ACHN (cell line): ENCODE measurements around the gene SPSB1.
"Not testable (repeated sequence)": the region's sequence is repeated elsewhere in the genome, so short reads cannot be mapped to it uniquely, and the experiment has no call there.

ENCODE experiments used
- DNase-seq: peaks from one replicate; pipeline ENCODE4 v3.0.0-alpha.2; 2015
- in situ Hi-C: cut with HindIII; loops from 2 replicates; pipeline ENCODE4 v1.10.0; 2017; ENCODE audit warnings: low sequenced_read_pairs, low pct_ligation_motif_present, low pct_unique_long_range_greater_than_20kb

SPSB1 gene

GRCh38 chr1:9369964-9370788 lies 77.5 kb downstream of the SPSB1 start:
- in situ Hi-C loops: no loop called here
- no peak for DNase-seq

- no peak for DNase-seq
Observed at GRCh38 chr1:9371391-9371935, 78.8 kb downstream of the SPSB1 start.

DNA sequence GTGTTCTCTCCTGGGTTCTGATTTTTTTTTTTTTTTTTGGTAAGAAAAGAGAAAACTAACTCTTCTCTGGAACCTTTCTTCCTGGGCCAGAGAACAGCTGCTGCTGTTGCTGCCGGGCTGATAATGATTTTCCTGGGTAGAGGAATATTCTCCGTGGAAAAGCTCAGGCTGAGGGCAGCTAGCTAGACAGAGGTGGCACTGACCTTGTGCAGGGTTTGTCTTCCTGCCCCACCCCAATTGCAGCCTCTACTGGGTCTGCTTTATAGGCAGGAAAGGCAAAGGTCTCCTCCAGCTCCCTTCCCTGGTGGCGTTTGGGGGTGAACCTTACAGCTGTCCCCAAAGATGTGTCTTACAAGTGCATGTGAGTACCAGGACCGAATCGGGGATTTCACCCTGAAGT lies 79.3 kb downstream of the SPSB1 start:
- in situ Hi-C loops: no loop called here

More at GRCh38 chr1:9371391-9371935, 78.8 kb downstream of the SPSB1 start:
- in situ Hi-C loops: no loop called here

DNA sequence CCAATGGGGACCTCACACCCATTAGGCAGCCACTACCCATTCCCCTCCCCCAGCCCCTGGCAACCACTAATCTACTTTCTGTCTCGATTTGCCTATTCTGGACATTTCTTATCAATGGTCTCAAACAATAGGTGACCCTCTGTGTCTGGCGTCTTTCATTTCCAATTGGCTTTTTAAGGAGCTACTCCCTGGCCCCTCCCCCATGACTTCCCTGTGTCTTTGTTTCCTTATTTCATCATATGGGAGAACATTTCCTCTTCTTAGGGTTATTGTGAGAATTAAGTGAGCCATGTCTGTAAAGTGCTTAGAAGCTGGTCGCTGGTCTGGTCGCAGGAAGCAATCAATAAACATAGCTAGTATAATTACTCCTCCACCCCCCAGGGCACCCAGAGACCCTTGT lies 80.9 kb downstream of the SPSB1 start:
- no peak for DNase-seq
- in situ Hi-C loops: no loop called here

More for the DNA sequence above, 79.3 kb downstream of the SPSB1 start:
- DNase-seq: no peak

DNA sequence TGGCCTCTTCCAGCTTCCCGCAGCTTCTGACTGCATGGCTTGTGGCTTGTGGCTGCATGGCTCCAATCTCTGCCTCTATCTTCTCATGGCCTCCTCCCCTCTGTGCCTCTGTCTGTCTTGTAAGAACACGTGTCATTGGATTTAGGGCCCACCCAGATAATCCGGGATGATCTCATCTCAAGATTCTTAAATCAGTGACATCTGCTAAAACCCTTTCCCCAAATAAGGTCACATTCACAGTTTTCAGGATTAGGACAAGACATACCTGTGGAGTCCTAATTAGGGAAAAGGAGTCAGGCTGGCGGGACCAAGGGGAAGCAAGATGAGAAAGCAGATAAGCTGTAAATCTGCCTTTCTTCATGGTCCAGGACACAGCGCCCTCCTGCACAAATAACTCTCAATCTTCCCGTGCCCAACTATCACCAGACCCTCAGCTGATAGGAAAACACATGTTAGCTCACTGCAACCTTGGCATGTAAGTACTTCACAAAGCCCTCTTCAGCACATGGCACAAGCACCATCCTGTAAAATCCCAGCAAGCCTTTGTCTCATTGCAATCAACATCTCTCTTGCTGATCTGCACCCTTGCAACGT lies 82.2 kb downstream of the SPSB1 start:
- no peak for DNase-seq
- in situ Hi-C loops: no loop called here

- in situ Hi-C loops: no loop called here
- no peak for DNase-seq
Observed at GRCh38 chr1:9375912-9376311, 83.2 kb downstream of the SPSB1 start.

DNA sequence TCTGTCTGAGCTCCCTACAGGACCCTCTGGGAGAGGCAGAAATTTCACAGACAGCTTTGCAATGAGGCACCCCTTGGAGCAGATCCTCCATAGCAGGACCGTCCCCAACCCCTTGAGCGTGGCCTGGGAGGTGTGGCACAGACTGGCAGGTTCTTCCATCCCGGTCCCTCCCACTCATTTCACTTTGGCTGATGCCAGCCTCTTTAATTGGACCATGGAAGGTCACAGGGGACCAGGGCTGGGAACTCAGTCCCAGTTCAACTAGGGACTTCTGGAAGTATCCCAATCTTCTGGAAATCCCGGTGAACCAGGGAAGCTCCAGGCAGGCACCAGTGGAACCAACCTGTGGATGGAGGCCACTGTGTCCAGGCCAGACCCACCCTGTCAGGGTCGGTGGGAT lies 83.7 kb downstream of the SPSB1 start:
- no peak for DNase-seq
- in situ Hi-C loops: no loop called here

- in situ Hi-C loops: no loop called here
Observed at GRCh38 chr1:9376886-9377333, 84.2 kb downstream of the SPSB1 start.

GRCh38 chr1:9378801-9379200 lies 86.1 kb downstream of the SPSB1 start:
- in situ Hi-C loops: no loop called here

More at GRCh38 chr1:9376886-9377333, 84.2 kb downstream of the SPSB1 start:
- DNase-seq: no peak

DNA sequence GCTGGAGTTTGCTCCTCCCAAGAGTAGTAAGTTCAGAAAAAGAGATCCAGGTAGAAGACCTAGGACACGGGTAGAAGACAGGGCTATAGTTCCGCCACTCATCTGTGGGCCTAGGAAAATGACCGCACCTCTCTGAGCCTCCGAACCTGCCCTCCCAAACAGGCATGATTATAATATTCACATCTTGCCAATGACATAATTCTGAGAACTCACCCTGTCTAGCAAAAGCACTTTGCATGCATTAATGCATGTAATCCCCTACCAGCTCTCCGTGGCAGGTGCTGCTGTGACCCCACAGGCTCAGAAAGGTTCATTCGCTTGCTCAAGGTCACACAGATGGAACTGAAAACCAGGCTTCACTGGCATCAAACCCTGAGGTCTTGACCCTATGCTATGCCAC lies 88.0 kb downstream of the SPSB1 start:
- in situ Hi-C loops: no loop called here
- DNase-seq: no peak

More at GRCh38 chr1:9378801-9379200, 86.1 kb downstream of the SPSB1 start:
- no peak for DNase-seq

- in situ Hi-C loops: no loop called here
- DNase-seq: no peak
Observed at GRCh38 chr1:9382643-9383491, 90.2 kb downstream of the SPSB1 start.

- in situ Hi-C loops: no loop called here
- DNase-seq: no peak
Observed at GRCh38 chr1:9384128-9384527, 91.4 kb downstream of the SPSB1 start.

GRCh38 chr1:9384751-9385245 lies 92.1 kb downstream of the SPSB1 start:
- no peak for DNase-seq
- in situ Hi-C loops: no loop called here

DNA sequence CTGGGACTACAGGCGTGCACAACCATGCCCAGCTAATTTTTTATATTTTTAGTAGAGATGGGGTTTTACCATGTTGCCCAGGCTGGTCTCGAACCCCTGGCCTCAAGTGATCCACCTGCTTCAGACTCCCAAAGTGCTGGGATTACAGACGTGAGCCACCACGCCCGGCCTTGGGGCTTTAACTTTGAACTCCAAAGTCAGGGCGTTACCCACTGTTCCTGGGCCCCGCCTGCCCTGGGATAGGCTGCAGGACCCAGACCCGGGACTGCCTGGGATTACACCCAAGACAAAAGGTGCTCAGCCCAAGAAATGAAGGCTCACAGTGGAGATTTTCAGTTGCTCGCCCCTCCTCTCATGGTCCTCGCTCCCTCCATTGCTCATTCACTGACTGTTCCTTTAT lies 92.7 kb downstream of the SPSB1 start:
- in situ Hi-C loops, DNase-seq: not testable (repeated sequence)

DNA sequence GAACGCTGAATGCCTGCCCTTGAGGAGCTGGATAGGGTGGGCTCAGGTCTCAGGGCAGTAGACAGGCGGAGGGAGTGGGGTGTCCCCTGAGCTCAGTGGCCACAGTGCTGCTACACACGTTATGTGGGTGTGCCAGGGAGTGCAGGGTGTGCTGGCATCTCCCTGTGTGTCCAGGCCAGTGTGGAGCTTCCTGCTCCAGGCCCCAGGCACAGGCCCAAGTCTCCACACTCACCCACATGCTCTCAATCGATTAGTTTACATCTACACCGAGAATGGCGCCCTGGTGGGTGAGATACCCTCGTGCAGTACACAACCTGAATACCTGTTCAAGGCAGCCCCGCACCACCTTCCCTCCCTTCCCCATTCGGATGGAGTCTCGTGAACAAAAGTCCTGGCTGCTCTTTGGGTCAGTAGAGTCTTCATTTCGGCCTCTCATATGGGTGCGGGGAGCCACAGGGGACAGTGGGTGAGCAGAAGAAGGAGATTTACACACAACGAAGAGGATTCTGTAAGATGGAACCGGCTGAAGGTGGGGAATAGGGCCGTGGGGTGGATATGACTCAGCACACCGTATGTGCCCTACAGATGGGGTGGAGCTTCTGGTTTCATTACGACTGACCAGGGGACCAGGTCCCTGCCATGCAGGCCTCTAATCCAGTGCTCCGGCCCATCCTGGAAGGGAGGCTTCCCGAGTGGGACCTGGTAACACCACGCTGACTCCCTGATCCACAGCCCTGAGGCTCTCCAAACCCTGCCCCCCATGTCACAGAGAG lies 93.3 kb downstream of the SPSB1 start:
- DNase-seq: no peak

DNA sequence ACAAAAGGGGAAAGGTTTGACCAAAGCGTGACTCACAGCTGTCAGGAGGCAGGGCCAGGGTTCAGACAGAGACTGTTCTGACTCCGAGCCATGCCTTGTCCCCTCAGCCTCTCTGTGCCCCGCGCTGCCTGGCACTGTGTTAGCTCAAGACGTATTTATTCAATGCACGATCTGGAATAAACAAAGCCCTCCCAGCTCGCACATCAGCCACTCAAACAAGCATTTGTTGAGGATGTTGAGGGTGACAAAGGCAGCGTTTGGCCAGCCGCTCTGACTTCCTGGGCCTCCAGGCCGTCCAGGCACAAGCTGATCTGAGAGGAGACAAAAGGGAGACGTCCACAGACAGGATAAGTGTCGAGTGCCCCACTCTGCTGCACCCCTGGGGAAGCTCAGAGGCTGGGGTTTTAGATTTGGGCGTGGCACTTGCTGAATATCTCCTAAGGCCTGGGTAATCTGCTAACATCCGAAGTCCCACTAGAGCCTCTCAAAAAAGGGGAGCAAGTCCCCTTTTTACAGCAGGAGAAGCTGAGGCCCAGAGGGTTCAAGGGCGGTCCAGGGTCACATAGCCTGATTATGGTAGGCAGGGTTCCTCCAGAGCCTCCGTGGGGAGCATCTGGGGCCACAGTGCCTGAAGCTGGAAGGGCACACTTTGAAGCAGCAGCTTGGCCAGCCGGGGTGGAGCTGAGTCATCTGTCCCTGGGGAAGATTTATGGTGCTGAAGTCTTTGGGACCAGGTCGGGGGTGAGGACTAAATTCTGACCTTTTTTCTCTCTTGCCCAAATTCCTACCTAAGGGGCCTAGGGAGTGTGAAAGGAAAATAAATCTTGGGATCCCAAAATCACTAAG lies 95.9 kb downstream of the SPSB1 start:
- peak; percentile 22 for DNase-seq
- in situ Hi-C loops: no loop called here

More for the DNA sequence above, 93.3 kb downstream of the SPSB1 start:
- in situ Hi-C loops: no loop called here

- in situ Hi-C loops: no loop called here
Observed at GRCh38 chr1:9389968-9390367, 97.3 kb downstream of the SPSB1 start.

More at GRCh38 chr1:9389968-9390367, 97.3 kb downstream of the SPSB1 start:
- DNase-seq: no peak
